Prostate gland (tissue), 2 donors: ENCODE results near the gene IL36B.

Experiments used
- POLR2AphosphoS5 ChIP-seq: sonication (generic); formaldehyde crosslinking; IDR thresholded peaks from one replicate; pipeline ENCODE4 v1.6.1; 2017; ENCODE audit warnings: antibody characterized with exemption
- TF ChIP-seq, protein P1 (sequence below), 4 experiments: fragments of 200-600 bp in 2 of 4; fragments of 450-650 bp in 2 of 4; sonication (generic) in 2 of 4; IDR thresholded peaks; 1 replicate in 3 of 4; 2 replicates in 1 of 4; pipeline ENCODE4 v1.5.1; 2016 to 2019; ENCODE audit warnings: antibody characterized with exemption in 4 of 4, mild to moderate bottlenecking in 2 of 4, moderate library complexity in 2 of 4

DNA sequence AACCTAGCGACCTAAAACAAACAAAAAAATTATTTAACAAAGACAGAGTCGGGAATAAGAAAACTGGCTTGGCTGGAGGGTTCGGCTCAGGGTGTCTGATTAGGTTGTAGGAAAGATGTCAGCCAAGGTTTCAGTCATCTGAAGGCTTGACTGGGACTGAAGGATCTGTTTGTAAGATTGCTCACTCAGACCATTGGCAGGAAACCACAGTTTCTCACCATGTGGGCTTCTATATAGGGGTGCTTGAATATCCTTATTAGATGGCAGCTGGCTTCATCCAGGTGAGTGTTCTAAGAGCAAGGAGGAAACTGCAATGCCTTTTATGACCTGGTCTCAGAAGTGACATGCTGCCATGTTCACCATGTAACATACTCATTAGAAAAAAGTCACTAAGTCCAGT lies 999 bp upstream of the IL36B start:
- TF ChIP-seq, protein P1, sequence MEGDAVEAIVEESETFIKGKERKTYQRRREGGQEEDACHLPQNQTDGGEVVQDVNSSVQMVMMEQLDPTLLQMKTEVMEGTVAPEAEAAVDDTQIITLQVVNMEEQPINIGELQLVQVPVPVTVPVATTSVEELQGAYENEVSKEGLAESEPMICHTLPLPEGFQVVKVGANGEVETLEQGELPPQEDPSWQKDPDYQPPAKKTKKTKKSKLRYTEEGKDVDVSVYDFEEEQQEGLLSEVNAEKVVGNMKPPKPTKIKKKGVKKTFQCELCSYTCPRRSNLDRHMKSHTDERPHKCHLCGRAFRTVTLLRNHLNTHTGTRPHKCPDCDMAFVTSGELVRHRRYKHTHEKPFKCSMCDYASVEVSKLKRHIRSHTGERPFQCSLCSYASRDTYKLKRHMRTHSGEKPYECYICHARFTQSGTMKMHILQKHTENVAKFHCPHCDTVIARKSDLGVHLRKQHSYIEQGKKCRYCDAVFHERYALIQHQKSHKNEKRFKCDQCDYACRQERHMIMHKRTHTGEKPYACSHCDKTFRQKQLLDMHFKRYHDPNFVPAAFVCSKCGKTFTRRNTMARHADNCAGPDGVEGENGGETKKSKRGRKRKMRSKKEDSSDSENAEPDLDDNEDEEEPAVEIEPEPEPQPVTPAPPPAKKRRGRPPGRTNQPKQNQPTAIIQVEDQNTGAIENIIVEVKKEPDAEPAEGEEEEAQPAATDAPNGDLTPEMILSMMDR (IDR thresholded peaks at IDR 0.05), result no peak
- TF ChIP-seq POLR2AphosphoS5, result no peak
